Spleen (tissue), 7 donors: Measurements from ENCODE around the gene KIAA2012.

Experiments
- POLR2AphosphoS5 ChIP-seq, 3 donors: sonication (generic); formaldehyde crosslinking; IDR thresholded peaks; one replicate each; pipeline ENCODE4 v1.5.1; 2017; ENCODE audit warnings: antibody characterized with exemption in 3 of 3
- TF ChIP-seq, protein P1 (sequence below), 11 experiments: fragments of 200-600 bp in 7 of 11; fragments of 450-650 bp in 4 of 11; sonication (generic) in 4 of 11; IDR thresholded peaks in 8 of 11; conservative IDR thresholded peaks in 3 of 11; 1 replicate in 7 of 11; 2 replicates in 4 of 11; pipeline versions ENCODE4 v1.4.0 to v1.8.0; 2016 to 2021; ENCODE audit warnings: antibody characterized with exemption in 11 of 11, inconsistent platforms in 4 of 11, mild to moderate bottlenecking in 1 of 11
- donor health status: DM: no; HTN: no; CAD: no; lungs with moderate emphysema.
- donor health status: DM: no; HTN: no; CAD: no.
- donor health status: DM: no; HTN: no; CAD: no.

GRCh38 chr2:202215179-202215578 lies 142.1 kb downstream of the KIAA2012 start:
- TF ChIP-seq, protein P1, sequence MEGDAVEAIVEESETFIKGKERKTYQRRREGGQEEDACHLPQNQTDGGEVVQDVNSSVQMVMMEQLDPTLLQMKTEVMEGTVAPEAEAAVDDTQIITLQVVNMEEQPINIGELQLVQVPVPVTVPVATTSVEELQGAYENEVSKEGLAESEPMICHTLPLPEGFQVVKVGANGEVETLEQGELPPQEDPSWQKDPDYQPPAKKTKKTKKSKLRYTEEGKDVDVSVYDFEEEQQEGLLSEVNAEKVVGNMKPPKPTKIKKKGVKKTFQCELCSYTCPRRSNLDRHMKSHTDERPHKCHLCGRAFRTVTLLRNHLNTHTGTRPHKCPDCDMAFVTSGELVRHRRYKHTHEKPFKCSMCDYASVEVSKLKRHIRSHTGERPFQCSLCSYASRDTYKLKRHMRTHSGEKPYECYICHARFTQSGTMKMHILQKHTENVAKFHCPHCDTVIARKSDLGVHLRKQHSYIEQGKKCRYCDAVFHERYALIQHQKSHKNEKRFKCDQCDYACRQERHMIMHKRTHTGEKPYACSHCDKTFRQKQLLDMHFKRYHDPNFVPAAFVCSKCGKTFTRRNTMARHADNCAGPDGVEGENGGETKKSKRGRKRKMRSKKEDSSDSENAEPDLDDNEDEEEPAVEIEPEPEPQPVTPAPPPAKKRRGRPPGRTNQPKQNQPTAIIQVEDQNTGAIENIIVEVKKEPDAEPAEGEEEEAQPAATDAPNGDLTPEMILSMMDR (IDR thresholded peaks at IDR 0.05 in 8 of 11, conservative IDR thresholded peaks at IDR 0.05 in 3 of 11) = no peak
- TF ChIP-seq POLR2AphosphoS5 (IDR thresholded peaks at IDR 0.05) = no peak
